GM12872 (cell line): ENCODE data around the gene IKZF5.

Experiments used
- TF ChIP-seq, protein P1 (sequence below): IDR thresholded peaks from 3 replicates; pipeline ENCODE4 v1.5.1; 2011; ENCODE audit warnings: low read depth, mild to moderate bottlenecking, low read length, moderate library complexity; ENCODE audit not compliant: insufficient read depth

IKZF5 gene

DNA sequence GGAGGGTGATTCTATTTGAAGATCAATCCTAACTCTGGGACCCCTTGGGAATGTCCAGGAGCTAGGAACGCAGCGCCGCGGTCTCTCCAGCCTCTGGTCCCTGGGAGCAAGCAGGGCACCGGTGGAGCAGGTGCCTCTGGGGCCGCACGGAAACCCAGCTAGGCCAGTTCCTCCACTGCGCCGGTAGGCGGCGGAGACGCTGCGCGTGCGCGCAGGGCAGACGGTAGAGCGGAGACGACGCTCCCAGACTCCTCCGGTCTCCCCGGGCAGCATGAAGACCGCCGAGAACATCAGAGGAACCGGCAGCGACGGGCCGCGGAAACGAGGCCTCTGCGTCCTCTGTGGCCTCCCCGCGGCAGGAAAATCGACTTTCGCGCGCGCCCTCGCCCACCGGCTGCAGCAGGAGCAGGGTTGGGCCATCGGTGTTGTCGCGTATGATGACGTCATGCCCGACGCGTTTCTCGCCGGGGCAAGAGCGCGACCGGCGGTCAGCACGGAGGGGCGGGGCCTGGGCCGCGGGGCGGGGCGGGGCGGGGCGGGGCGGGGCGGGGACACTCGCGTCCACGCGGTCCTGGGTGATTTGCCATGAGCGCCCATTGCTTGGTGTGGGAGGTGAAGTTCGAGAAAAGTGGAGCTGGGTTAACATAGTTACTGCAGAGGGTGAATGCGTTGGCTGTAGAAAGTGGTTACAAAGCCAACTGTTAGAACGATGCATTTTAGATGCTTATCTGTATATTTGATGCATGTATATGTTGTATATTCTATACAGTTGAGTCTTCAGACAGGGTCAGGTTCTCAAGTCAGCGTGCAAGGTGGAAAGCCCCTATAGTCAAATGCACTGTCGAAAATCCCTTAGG, 28.2 kb downstream of the IKZF5 start, which contains the start of gene PSTK:
Gene PSTK (plus strand): TSS at position 193 of the 857 bp plus-strand sequence. CDS start 79 bp downstream, at position 272.
- TF ChIP-seq, protein P1, sequence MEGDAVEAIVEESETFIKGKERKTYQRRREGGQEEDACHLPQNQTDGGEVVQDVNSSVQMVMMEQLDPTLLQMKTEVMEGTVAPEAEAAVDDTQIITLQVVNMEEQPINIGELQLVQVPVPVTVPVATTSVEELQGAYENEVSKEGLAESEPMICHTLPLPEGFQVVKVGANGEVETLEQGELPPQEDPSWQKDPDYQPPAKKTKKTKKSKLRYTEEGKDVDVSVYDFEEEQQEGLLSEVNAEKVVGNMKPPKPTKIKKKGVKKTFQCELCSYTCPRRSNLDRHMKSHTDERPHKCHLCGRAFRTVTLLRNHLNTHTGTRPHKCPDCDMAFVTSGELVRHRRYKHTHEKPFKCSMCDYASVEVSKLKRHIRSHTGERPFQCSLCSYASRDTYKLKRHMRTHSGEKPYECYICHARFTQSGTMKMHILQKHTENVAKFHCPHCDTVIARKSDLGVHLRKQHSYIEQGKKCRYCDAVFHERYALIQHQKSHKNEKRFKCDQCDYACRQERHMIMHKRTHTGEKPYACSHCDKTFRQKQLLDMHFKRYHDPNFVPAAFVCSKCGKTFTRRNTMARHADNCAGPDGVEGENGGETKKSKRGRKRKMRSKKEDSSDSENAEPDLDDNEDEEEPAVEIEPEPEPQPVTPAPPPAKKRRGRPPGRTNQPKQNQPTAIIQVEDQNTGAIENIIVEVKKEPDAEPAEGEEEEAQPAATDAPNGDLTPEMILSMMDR, result peak; percentile 97

DNA sequence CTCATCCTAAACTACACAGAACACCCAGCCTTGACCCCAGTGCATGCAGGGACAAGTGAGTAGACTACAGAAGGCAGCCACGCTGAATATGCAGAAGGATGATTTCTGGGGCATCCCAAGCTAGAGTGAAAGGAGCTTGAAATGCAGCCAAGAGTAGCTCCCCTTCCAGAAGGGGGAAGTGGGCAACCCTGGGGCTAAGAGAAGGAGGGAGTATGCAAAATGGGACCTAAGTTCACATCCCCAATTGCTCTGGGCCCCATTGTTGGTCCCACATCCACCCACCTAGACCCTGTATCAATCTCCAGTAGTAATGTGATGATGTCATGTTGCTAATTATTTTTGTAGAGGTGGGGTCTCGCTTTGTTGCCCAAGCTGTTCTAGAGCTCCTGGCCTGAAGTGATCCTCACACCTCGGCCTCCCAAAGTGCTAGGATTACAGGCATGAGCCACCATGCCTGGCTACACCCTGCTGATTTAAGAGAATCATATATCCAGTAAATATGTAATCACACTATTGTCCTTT, 34.0 kb downstream of the IKZF5 start:
- TF ChIP-seq, protein P1, result no peak

DNA sequence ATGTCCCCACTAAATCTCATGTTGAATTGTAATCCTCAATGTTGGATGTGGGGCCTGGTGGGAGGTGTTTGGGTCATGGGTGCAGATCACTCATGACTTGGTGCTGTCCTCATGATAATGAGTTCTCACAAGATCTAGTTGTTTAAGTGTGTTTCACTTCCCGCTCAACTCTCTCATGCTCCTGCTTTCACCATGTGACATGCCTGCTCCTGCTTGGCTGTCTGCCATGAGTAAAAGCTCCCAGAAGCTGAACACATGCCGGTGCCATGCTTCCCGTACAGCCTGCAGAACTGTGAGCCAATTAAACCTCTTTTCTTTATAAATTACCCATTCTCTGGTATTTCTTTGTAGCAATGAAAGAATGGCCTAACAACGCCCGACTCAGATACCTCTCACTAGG, 34.6 kb downstream of the IKZF5 start:
- TF ChIP-seq, protein P1, result no peak

DNA sequence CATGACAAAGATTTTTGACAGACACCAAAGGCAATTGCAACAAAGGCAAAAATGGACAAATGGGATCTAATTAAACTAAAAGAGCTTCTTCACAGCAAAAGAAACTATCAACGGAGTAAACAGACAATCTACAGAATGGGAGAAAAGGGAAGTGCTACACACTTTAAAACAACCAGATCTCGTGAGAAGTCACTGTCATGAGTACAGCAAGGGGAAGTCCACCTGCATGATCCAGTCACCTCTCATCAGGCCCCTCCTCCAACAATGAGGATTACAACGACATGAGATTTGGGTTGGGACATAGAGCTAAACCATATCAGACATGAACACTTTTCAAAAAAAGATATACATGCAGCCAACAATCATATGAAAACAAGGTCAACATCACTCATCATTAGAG, 39.9 kb downstream of the IKZF5 start:
- TF ChIP-seq, protein P1, result no peak

DNA sequence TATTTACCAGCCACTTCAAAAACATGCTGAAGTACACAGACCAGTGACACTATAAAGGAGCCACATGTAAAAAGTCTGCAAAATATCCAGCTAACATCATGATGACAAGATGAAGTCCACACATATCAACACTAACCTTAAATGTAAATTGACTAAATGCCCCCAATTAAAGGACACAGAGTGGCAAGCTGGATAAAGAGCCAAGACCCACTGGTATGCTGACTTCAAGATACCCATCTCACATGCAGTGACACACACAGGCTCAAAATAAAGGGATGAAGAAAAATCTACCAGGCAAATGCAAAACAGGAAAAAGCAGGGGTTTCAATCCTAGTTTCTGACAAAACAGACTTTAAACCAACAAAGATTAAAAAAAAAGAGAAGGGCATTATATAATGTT, 41.7 kb downstream of the IKZF5 start:
- TF ChIP-seq, protein P1, result no peak

DNA sequence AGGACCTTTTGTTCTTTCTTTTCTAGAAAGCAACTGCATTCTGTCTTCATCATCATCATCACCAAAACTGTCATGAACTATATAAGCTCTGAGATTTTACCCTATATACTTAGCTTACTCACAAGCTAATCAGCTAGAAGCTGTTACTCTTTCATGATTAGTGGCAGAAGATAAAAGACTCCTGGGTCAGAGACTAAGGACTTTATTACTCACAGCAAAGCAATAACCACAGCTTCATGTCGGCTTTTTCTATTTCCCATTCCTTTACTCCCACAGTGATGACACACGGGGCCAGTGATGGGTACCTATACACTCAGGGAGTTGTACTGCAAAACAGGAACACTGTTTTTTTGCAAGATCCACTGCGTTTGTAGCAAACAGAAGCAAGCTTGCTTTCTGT, 46.2 kb downstream of the IKZF5 start:
- TF ChIP-seq, protein P1, result no peak

DNA sequence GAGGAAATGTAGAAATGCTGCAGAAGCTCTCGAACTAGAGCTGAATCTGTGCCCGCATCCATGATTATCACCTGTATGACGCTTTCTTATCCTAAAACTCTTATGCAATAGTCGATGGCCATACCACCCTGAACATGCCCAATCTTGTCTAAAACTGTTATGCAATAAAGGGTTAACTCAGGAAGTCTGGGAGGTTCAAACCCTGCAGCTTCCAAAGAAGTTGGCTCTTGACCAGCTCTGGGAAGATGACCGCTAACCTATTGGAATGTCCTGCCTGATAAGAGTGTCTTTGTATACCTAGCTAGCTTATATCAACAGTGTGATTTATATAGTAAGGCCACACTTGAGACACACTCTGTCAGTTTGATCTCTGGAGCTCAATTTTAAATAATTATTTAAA, 51.1 kb downstream of the IKZF5 start:
- TF ChIP-seq, protein P1, result no peak
